IPS DF 19.7 (cell line): ENCODE results near the gene IL12RB1.
"Not testable (repeated sequence)": the region's sequence is repeated elsewhere in the genome, so short reads cannot be mapped to it uniquely, and the experiment has no call there.

Experiments used
- DNase-seq: peaks from one replicate; pipeline ENCODE4 v3.0.0-alpha.2; 2013; ENCODE audit warnings: low read depth, low spot score

Gene IL12RB1

DNA sequence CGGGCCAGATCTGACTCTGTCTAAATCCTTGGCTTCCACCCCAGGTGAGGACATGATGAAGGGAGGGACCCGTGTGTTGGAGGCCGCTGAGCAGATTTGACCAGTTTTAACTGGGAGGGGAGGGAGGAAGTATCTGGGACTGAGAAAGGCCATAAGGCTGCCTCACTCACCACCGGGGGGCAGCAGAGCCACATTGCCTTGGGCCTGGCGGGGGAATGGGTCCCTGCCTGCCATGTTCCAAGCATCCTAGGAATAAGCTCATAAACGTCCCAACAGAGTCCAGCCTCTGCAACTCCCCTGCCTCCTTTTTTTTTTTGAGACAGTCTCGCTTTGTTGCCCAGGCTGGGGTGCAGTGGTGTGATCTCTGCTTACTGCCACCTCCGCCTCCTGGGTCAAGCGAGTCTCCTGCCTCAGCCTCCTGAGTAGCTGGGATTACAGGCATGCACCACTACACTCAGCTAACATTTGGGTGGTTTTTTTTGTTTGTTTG is 26.3 kb upstream of the IL12RB1 start:
- DNase-seq = no peak

DNA sequence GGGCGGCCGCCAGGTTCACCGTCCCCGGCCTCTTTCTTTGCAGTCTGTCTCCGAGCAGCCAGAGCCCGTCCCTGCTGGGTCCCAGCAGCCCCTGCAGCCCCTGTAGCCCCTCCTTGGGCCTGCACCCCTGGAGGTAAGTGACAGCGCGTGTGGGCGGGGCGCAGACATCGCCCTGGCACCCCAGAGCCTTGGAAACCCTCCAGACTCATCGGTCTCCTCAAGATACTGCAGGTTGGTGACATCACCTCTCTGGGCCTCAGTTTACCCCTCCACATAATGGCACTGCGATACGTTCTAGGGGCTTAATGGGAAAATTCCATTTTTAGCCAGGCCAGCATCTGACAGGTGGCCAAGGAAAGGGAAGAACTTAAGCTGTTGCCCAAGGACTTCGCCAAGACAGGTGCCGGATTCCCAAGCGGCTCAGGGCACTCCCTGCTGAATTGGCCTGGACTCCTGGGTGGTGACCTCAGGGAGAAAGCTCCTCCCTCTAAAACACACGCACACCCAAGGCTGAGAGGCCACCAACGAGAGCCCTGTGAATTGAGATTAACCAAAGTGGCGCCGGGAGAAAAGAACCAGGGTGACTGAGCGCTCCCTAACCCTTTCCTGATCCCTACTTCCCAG is 24.0 kb upstream of the IL12RB1 start:
- no peak for DNase-seq

DNA sequence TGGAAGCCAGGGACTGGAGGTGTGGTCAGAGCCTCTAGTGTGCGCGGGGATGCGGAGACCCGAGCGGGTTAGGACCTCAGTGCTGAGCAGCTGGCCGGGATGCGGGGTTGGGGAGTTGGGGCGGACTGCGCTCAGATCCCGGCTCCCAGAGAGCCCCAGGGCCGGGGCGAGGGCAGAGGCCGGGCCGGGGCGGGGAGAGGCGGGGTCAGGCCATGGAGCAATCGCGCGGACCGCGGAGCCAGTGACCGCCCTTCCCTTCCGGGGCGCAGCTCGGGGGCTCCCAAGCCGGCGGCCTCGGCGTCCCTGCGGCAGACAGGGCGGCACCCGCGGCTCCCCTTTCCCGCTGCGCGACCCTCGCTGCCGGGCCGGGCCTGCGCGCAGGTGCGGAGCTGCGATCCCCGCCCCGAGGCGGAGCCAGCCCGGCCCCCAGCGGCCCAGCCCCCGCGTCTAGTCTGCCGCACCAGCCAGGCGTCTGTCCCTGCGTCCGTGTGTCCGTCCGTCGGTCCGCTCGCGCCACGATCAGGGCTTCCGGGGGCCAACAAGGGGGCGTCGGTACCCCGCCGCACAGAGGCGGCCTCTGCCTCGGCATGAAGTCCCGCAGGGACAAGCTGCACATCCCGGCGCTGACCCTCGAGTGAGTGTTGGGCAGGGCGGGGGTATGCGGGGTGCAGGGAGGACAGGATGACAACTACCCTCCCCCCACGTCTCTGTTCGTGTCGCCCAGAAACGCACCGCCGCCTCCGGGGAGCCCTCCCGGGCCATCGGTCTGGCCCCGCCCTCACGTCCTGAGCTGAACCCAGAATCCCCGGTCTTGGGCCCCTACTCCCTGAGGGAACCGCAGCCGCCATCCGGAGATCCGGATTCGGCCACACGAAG is 23.2 kb upstream of the IL12RB1 start:
- no peak for DNase-seq

DNA sequence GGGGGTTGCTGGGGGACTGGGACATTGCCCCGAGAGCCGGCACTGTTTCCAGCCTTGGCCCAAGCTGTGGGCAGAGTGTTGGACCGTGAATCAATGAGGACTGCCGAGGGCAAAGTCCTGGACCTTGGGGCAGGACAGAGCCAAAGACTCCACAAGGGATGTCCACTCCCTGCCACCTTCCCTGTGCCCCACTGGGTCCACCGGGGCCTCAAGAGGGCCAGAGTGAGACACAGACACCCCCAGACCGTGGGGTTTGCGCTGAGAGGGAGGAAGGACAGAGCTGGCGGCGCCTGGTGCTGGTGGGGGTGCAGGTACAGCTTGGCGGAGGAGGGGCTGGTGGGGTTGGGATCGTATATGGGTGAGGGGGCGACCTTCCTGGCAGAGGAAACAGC is 22.6 kb upstream of the IL12RB1 start:
- no peak for DNase-seq

DNA sequence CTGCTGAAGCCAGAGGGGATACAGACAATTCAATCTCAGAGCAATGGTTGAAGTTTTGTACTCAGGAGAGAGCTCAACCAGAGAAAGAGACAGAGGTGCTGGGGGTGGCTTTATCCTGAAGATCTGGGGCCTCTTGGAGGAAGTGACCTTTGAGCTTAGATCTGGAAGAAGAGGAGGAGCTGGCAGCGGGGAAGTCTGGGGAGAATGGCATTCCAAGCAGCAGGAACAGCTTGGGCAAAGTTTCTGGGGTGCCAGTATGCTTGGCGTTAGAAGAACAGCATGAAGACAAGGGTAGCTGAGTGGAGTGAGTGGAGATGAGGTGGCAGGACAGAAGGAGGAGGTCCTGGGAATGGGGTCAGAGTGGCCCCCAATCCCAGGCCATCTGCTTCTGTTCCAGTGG is 22.2 kb upstream of the IL12RB1 start:
- no peak for DNase-seq

DNA sequence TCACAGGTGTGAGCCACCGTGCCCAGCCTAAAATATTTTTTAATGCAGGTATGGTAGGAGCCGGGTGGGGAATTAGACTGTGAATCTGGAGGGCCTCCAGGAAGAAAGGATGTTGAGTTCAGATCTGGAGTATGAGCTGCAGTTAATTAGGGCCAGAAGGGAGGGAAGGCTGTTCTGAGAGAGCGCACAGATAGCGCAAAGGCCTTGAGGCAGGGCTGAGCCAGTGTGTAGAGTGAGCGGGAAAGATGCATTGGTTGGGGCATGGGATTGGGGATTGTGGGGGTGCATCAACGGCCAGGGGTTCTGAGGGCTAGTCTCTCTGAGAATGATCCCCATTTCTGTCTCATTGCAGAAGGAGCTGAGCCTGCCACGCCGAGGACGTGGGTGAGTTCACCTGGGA is 20.5 kb upstream of the IL12RB1 start:
- DNase-seq = no peak

DNA sequence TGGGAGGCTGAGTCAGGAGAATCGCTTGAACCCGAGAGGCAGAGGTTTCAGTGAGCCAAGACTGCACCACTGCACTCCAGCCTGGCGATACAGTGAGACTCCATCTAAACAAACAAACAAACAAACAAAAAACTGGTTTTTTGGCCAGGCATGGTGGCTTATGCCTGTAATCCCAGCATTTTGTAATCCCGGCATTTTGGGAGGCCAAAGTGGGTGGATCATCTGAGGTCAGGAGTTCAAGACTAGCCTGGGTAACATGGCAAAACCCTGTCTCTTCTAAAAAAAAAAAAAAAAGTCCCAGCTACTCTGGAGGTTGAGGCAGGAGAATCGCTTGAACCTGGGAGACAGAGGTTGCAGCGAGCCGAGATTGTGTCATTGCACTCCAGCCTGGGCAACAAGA is 18.5 kb upstream of the IL12RB1 start:
- DNase-seq = not testable (repeated sequence)

DNA sequence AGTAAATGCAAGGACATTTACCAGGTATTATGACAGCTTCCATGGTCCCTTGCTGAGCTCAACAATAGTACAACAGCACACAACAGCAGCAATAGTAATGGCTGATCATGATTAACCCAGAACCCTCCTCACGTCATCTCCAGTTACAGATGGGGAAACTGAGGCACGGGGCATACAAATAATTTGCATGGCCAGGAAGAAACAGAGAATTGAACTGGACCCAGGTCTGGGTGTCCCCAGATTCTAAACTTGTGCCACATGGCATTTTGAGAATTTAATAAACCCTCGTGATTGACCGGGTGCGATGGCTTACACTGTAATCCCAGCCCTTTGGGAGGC is 18.0 kb upstream of the IL12RB1 start:
- no peak for DNase-seq

DNA sequence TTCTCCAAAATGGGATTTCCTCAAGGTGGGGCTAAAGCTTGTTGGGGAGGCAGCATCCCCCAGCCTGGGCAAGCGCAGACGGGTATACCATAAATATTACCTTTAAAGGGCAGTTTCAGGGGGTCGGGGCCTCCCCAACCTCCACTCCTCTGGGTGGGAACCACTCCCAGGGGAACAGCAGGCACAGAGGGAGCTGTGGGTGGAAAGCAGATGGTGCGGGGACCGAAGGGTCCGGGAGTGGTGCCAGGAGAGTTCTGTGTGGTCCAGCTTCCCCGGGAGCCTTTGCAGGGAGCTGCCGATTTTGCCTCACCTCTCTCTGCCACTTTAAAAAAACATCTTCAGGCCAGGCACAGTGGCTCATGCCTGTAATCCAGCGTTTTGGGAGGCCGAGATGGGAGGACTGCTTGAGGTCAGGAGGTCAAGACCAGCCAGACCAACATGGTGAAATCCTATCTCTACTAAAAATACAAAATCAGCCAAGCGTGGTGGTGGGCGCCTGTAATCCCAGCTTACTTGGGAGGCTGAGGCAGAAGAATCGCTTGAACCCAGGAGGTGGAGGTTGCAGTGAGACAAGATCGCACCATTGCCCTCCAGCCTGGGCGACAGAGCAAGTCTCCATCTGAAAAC is 16.3 kb upstream of the IL12RB1 start:
- no peak for DNase-seq

DNA sequence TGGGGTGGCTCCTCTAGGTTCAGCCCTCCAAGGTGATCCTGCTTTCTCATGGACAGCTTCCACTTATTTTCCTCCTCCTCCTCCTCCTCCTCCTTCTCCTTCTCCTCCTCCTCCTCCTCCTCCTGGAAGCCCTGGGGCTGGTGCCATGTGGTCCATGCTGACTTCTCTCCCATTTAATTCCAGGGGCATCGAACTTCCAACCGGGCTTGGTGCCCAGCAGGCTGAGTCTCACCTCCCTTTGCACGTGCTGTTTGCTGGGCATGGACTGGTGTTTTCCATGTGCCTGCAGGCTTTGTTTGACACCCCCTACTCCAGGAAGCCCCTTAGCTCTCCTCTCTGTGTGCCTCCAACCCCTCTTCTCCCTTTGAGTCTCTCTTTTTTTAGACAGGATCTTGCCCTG is 14.5 kb upstream of the IL12RB1 start:
- DNase-seq = no peak

DNA sequence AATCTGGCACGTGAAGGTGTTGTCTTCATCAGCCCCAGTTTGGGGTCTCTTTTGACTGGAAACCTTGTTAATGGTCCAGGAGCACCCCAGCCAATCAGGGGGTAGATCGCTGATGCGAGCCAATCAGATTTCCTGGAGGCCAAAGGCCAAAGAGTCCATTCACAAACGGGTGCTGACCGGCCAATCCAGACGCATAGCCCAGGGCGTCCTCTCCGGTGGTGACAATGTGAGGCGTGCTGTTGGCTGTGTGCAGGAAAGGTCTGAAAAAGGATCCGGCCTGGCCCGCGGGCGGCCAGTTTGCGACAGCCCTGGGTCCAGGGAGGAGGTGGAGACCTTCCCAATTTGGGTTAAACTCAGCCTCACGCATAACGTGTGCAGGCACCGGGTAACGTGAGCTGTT is 14.0 kb upstream of the IL12RB1 start:
- peak; percentile 71 for DNase-seq

DNA sequence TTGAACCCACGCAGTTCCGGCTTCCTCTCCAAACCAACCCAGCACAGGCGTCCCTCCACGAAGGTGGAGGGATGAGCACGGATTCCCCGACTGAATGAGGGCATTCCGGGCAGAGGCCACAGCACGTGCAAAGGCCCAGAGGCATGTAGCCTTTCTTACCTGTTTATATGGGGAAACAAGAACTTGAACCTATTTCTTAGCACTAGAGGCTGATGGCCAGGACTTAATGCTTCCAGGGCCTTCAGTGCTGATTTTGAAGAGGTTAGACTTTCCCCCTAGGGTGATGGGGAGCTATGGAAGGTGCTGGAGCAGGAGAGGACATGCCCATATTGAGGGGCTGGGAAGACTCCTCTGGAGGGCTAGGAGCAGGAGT is 12.9 kb upstream of the IL12RB1 start:
- no peak for DNase-seq

DNA sequence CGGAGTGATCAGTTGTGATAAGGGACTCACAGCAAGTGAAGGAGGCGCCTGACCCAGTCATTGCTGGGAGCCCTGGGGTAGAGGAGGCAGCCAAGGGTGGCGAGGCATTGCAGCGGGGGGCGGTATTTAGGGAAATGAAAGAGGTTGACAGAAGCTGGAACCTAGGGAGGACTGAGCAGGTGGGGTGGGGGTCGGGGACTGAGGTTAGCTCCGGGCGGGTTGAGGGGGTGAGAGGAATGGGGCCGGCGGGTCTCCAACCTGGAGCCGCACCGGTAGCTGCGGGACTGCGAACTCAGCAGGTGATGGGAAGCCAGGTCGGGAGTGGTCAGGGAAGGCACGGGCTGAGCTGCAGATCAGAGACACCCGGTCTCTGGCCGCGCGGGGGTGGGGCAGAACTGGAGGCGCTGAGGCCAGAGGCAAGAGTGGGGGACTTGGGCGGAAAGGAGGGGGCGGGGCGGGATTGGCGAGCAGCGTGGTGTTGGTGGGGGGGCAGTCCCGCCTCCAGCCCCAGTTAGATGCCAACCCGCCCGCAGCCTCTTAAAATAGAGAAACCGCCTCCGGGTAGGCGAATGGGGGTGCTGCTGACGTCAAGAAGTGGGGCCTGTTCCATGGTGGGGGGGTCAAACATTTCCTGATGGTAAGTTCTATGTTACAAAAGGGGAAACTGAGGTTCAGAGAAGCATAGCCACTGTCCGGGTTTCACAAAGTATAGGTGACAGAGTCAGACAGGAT is 12.3 kb upstream of the IL12RB1 start:
- DNase-seq = no peak

DNA sequence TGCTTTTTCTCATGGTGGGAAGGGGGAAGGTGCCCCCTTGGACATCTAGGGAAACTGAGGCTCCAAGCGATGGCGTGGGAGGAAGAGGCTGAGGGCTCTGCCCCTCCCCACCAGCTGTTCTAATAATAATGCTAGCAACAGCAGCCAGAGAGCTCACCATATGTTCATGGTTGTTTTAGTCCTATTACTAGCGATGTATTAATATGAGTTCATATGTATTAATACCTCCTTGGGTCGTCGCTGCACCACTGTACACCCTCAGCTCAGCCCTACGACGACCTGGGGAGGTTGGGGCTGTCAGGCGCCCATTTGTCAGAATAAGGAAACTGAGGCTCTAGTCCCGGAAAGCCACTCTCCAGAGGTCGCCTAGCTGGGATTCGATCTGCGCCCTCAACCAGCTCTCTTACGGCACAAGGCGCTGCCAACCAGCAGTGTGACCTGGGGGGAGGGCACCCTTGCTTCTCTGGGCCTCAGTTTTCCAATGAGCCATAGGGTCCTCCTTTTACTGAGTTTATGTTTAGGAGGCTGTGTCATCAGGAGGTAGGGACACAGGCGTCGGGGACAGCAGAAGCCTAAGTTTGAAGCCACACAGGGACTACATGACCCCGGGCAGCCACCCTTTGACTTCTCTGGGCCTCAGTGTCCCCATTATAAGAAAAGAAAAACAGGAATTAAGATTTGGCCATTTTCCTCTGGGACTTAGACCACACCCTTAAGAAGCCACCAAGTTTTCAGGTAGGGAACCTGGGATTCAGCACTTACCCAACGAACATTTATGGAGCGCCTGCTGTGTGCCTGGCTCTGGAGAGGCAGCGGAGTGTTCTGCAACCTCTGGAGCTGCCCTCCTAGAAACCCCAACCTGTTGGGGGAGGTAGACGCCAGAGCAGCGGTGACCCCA is 11.5 kb upstream of the IL12RB1 start:
- no peak for DNase-seq

DNA sequence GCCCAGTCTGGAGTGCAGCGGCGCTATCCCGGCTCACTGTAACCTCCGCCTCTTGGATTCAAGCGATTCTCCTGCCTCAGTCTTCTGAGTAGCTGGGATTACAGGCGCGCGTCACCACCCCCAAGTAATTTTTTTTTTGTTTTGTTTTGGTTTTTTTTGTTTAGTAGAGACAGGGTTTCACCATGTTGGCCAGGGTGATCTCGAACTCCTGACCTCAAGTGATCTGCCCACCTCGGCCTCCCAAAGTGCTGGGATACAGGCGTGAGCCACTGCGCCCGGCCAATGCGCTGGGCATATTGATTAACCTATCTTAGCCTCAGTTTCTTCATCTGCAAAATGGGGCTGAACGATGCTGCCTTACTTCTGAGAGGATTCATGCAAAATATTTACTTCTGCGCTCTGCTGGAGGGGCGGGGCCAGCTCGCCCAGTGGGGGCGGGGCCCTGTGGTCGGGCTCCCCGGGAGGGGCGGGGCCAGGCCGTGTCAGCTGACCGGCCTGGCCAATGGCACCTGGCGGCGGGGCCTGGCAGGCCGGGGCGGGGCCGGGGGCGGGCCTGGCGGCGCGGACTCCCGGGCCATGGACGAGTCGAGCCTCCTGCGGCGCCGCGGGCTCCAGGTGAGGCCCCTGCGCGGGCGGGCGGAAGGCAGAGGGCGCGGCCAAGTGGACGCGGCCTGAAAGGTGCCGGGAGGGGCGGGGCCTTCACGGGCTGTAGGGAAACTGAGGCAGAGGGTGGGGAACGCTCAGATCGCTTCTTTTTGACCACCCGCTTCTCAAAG is 10.7 kb upstream of the IL12RB1 start, which contains the start of gene MAST3:
Gene MAST3, plus strand, starts transcription at position 562 of the 776 bp plus-strand sequence. Its CDS starts 15 bp downstream, at position 577.
- DNase-seq = no peak

DNA sequence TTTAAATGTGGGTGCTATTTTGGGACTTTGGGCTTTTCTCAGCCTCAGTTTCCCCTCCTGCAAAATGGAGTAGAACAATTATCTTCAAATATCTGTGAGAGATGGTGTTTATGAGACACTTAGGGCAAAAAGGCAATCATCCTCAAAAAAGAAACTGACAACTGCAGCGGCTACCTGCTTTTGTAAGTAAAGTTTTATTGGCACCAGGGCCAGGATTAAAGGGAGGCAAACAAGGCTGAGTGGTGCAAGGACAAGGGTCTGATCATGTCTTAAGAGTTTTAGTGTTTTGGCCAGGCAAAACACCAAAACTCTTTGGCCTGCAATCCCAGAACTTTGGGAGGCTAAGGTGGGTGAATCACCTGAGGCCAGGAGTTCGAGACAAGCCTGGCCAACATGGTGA is 9.5 kb upstream of the IL12RB1 start:
- DNase-seq = no peak

DNA sequence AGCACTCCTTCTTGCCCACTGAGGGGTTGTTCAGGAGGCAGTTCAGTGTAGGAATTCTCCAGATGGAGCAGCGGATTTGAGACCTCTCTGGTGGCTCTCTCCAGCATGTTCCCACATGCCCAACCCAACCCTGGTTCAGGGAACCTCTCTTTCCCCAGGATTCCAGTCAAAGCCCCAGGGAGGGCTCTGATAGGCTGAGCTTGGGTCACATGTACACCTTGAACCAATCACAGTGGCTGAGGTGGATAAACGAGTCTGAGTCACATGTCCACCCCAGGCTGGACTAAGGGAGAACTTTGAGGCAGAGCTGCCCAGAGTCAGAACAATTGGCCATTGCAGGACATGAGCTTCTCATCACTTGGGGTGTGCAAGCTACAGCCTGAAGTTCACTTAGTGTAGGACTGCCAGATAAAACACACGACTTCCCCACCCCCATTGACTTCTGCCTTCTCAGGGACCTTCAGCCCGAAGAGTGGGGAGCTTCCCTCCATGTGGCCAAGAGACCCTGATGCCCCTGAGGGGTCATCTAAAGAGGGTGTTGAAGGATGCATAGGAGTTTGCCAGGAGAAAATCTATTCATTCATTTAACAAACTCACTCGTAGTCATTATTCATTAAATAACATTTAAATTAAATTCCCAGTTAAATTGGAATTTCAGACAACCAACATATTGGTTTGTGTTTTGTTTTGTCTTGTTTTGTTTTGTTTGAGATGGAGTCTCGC is 6.9 kb upstream of the IL12RB1 start:
- no peak for DNase-seq

DNA sequence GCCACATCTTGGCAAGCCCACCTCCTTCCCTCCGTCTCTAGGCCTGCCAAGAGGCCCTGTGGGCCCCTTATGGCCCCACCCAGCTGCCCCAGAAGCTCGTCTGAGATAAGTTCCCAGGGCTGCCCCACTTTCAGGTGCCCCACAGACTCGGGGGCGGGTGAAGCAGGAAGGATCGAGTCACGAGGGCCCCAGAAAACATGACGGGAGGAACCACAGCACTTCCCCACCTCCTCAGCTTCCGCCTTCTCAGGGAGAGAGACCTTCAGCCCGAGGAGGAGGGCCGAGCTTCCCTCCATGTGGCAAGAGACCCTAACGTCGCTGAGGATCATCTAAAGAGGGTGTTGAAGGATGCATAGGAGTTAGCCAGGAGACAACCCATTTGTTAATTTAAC is 4.5 kb upstream of the IL12RB1 start:
- DNase-seq = no peak

DNA sequence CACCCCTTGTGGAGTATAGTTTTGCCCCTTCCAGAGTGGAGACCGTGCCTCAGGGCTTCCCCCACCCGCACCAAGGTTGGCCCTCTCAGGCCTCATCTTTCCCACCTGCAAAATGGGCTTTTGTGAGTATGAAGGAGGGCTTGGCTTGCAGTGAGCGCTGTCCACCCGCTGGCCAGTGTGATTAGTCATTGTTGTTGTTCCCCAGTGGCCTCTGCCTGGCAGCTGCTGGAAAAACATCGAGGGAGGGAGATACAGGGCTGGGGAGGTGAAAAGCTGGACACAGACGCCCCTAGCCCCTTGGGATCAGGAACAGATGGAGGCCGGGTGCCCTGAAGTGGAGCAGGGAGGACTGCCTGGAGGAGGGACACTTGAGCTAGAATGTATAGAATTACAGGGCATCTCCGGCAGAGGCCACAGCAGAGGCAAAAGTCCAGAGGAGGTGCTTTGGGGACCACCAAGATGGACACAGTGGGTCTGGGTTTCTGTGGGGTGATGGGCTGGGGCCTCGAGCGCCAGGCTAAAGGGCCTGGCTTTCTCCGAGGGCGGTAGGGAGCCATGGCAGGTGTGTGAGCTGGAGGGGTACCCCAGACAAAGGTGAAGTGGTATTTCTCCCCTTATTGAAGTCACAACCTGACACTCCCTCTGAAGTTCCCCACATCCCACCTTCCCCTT is 3.9 kb upstream of the IL12RB1 start:
- DNase-seq = no peak
